CD4-positive, CD25-positive, alpha-beta regulatory T cell (primary cell): ENCODE measurements around the gene NPBWR2. TPM values are rescaled to one million over a fixed set of nuclear protein-coding genes. Genes with fewer than 3 reads are reported as not detected.

Experiments used
- ATAC-seq, 2 donors: fragments of 150-1000 bp; cut with Tn5 transposase; one replicate each; pipeline ENCODE4 v1.10.0; 2021; ENCODE audit warnings: low read depth in 2 of 2, moderate number of reproducible peaks in 2 of 2, moderate library complexity in 1 of 2
- DNase-seq, 3 donors: peaks; one replicate each; pipeline versions ENCODE4 v3.0.0 to v3.0.0-alpha.2; 2012 to 2022; ENCODE audit warnings: mixed read lengths in 1 of 3
- H3K27ac ChIP-seq: one replicate; pipeline ENCODE4 v1.7.0; 2013; ENCODE audit warnings: mild to moderate bottlenecking, low read length; ENCODE audit not compliant: insufficient read depth, poor library complexity, severe bottlenecking
- H3K27me3 ChIP-seq: one replicate; pipeline ENCODE4 v1.7.0; 2013; ENCODE audit warnings: low read length; ENCODE audit not compliant: control insufficient read depth, insufficient read depth
- H3K36me3 ChIP-seq: one replicate; pipeline ENCODE4 v1.7.0; 2013; ENCODE audit warnings: mild to moderate bottlenecking, low read length, moderate library complexity; ENCODE audit not compliant: control insufficient read depth, insufficient read depth
- H3K4me1 ChIP-seq: 2 replicates; pipeline ENCODE4 v1.7.0; 2013; ENCODE audit warnings: mild to moderate bottlenecking, low read length; ENCODE audit not compliant: insufficient read depth, control insufficient read depth, poor library complexity, severe bottlenecking
- H3K4me3 ChIP-seq: one replicate; pipeline ENCODE4 v1.7.0; 2013; ENCODE audit warnings: low read depth, mild to moderate bottlenecking, low read length, moderate library complexity
- H3K9me3 ChIP-seq, 2 experiments: 1 replicate in 1 of 2; 2 replicates in 1 of 2; pipeline ENCODE4 v1.7.0; 2013; ENCODE audit warnings: low read length in 2 of 2, mild to moderate bottlenecking in 1 of 2, moderate library complexity in 1 of 2; ENCODE audit not compliant: control insufficient read depth in 2 of 2
- H3K27ac Mint-ChIP-seq, 3 donors: one replicate each; pipeline ENCODE4 v1.8.0; 2020 to 2022; ENCODE audit warnings: mild to moderate bottlenecking in 3 of 3, mixed read lengths in 3 of 3, moderate library complexity in 2 of 3
- H3K27me3 Mint-ChIP-seq: one replicate; pipeline ENCODE4 v1.8.0; 2022; ENCODE audit warnings: mild to moderate bottlenecking, mixed read lengths
- H3K36me3 Mint-ChIP-seq: one replicate; pipeline ENCODE4 v1.8.0; 2020; ENCODE audit warnings: mixed read lengths
- H3K4me1 Mint-ChIP-seq, 4 donors: one replicate each; pipeline ENCODE4 v1.8.0; 2020 to 2022; ENCODE audit warnings: mixed read lengths in 4 of 4, mild to moderate bottlenecking in 1 of 4
- H3K4me3 Mint-ChIP-seq, 4 donors: one replicate each; pipeline ENCODE4 v1.8.0; 2020 to 2022; ENCODE audit warnings: mild to moderate bottlenecking in 4 of 4, mixed read lengths in 4 of 4, moderate library complexity in 3 of 4
- H3K9me3 Mint-ChIP-seq, 7 donors: one replicate each; pipeline ENCODE4 v1.8.0; 2020 to 2022; ENCODE audit warnings: mixed read lengths in 7 of 7, mild to moderate bottlenecking in 3 of 7, moderate library complexity in 2 of 7
- polyA plus RNA-seq, 4 donors: library from polyadenylated mRNA; unstranded; fragments of 300-500 nt; fragmentation: Illumina TruSeq; gene quantifications; one replicate each; pipeline ENCODE4 v1.2.3, GENCODE V29; 2021
- total RNA-seq: library from RNA; stranded (reverse); gene quantifications from one replicate; pipeline ENCODE4 v1.2.3, GENCODE V29; 2022

The NPBWR2 gene
- total and polyA plus RNA-seq, 5 donors from 2014 or later, result not detected

- H3K27ac ChIP-seq, result no peak overlapping the region
- H3K27me3 Mint-ChIP-seq, result peaks cover 27% of the 10 kb centered on the region
- peaks cover 4% of the 10 kb centered on the region for H3K27me3 ChIP-seq
- no peaks in the 10 kb centered on the region for H3K9me3 ChIP-seq
- H3K36me3 Mint-ChIP-seq, result no peaks in the 10 kb centered on the region
- H3K9me3 Mint-ChIP-seq, result peaks cover 0 to under 1% (median 0%) of the 10 kb centered on the region in 7 donors
- H3K4me3 Mint-ChIP-seq, result peak overlapping the region; percentile 64 to 94 (median 84)
- no peak overlapping the region for H3K4me3 ChIP-seq
- no peaks in the 10 kb centered on the region for H3K36me3 ChIP-seq
- H3K4me1 ChIP-seq, result peaks cover 57% of the 10 kb centered on the region
- no peak overlapping the region for H3K27ac Mint-ChIP-seq
- H3K4me1 Mint-ChIP-seq, result peaks cover 0 to 44% (median 12%) of the 10 kb centered on the region in 4 donors
- ATAC-seq (no peak), DNase-seq (no peak)
Observed at GRCh38 chr20:64081624-64081964, 25.8 kb downstream of the NPBWR2 start.

GRCh38 chr20:64080813-64081623 is 26.3 kb downstream of the NPBWR2 start:
- Histone ChIP-seq H3K4me1 (peaks cover 62% of the 10 kb centered on the region), H3K36me3 (peaks cover 2% of the 10 kb centered on the region), H3K4me3 (no peak overlapping the region), H3K27ac (peak overlapping the region; percentile 68), H3K9me3 (no peaks in the 10 kb centered on the region), H3K27me3 (peaks cover 4% of the 10 kb centered on the region)
- H3K27me3 Mint-ChIP-seq, result peaks cover 27% of the 10 kb centered on the region
- H3K27ac Mint-ChIP-seq, result peak overlapping the region in 2 of 3 donors; percentile 75 to 90
- H3K4me1 Mint-ChIP-seq, result peaks cover 0 to 50% (median 12%) of the 10 kb centered on the region in 4 donors
- DNase-seq, result no peak
- H3K36me3 Mint-ChIP-seq, result no peaks in the 10 kb centered on the region
- H3K9me3 Mint-ChIP-seq, result no peaks in the 10 kb centered on the region
- peak overlapping the region; percentile 83 to 94 (median 88) for H3K4me3 Mint-ChIP-seq
- no peak for ATAC-seq

- H3K27me3 ChIP-seq, result peaks cover 1% of the 10 kb centered on the region
- H3K9me3 ChIP-seq, result no peaks in the 10 kb centered on the region
- DNase-seq, result peak in 1 of 3 donors; percentile 57
- H3K27ac ChIP-seq, result peak within 1 kb of the TSS; percentile 68
- H3K27ac Mint-ChIP-seq, result peak within 1 kb of the TSS; percentile 75 to 98 (median 90)
- H3K36me3 ChIP-seq, result peaks cover 3% of the 10 kb centered on the region
- H3K4me3 ChIP-seq, result peak within 1 kb of the TSS; percentile 78
- H3K4me1 Mint-ChIP-seq, result peaks cover 0 to 53% (median 12%) of the 10 kb centered on the region in 4 donors
- peaks cover 62% of the 10 kb centered on the region for H3K4me1 ChIP-seq
- H3K27me3 Mint-ChIP-seq, result peaks cover 23% of the 10 kb centered on the region
- peak within 1 kb of the TSS; percentile 92 to 98 (median 96) for H3K4me3 Mint-ChIP-seq
- H3K36me3 Mint-ChIP-seq, result no peaks in the 10 kb centered on the region
- H3K9me3 Mint-ChIP-seq, result no peaks in the 10 kb centered on the region
- ATAC-seq, result peak; percentile 23 to 32
Observed at GRCh38 chr20:64080013-64080812, 27.2 kb downstream of the NPBWR2 start, which contains the start of gene OPRL1. OPRL1 (plus strand) TSS chr20:64080082; CDS start chr20:64092721, 12,639 bp downstream.

- no peaks in the 10 kb centered on the region for H3K9me3 Mint-ChIP-seq
- H3K27ac Mint-ChIP-seq, result peak within 1 kb of the TSS; percentile 78 to 98 (median 90)
- Histone ChIP-seq H3K27ac (peak within 1 kb of the TSS; percentile 68), H3K4me1 (peaks cover 60% of the 10 kb centered on the region), H3K9me3 (no peaks in the 10 kb centered on the region), H3K27me3 (no peaks in the 10 kb centered on the region), H3K4me3 (peak within 1 kb of the TSS; percentile 78), H3K36me3 (peaks cover 8% of the 10 kb centered on the region)
- H3K4me3 Mint-ChIP-seq, result peak within 1 kb of the TSS; percentile 92 to 98 (median 96)
- H3K36me3 Mint-ChIP-seq, result no peaks in the 10 kb centered on the region
- ATAC-seq, result peak; percentile 26 to 30
- peaks cover 15% of the 10 kb centered on the region for H3K27me3 Mint-ChIP-seq
- peaks cover 0 to 52% (median 12%) of the 10 kb centered on the region in 4 donors for H3K4me1 Mint-ChIP-seq
- DNase-seq, result peak; percentile 68 to 86 (median 69)
Observed at GRCh38 chr20:64079273-64080012, 27.9 kb downstream of the NPBWR2 start, which contains the start of gene RGS19. RGS19 (minus strand) TSS chr20:64079518; CDS start chr20:64076886, 2,632 bp downstream.

- H3K9me3 Mint-ChIP-seq, result no peaks in the 10 kb centered on the region
- H3K27me3 Mint-ChIP-seq, result peaks cover 12% of the 10 kb centered on the region
- H3K27ac Mint-ChIP-seq, result peak overlapping the region in 2 of 3 donors; percentile 82 to 98
- H3K4me1 ChIP-seq, result peaks cover 55% of the 10 kb centered on the region
- peak overlapping the region; percentile 92 to 98 (median 96) for H3K4me3 Mint-ChIP-seq
- peaks cover 0 to 50% (median 11%) of the 10 kb centered on the region in 4 donors for H3K4me1 Mint-ChIP-seq
- H3K27ac ChIP-seq, result peak overlapping the region; percentile 68
- H3K36me3 Mint-ChIP-seq, result no peaks in the 10 kb centered on the region
- ATAC-seq (no peak), DNase-seq (no peak)
- H3K4me3 ChIP-seq, result peak overlapping the region; percentile 78
- H3K9me3 ChIP-seq, result no peaks in the 10 kb centered on the region
- no peaks in the 10 kb centered on the region for H3K27me3 ChIP-seq
- H3K36me3 ChIP-seq, result peaks cover 13% of the 10 kb centered on the region
Observed at GRCh38 chr20:64078934-64079272, 28.5 kb downstream of the NPBWR2 start.

- Mint-ChIP-seq H3K4me1 (peaks cover 0 to 47% (median 11%) of the 10 kb centered on the region in 4 donors), H3K36me3 (peaks cover 3% of the 10 kb centered on the region), H3K27me3 (peaks cover 12% of the 10 kb centered on the region), H3K27ac (peak overlapping the region; percentile 56 to 91 (median 78)), H3K9me3 (no peaks in the 10 kb centered on the region), H3K4me3 (peak overlapping the region; percentile 92 to 98 (median 96))
- Histone ChIP-seq H3K4me1 (peaks cover 47% of the 10 kb centered on the region), H3K9me3 (no peaks in the 10 kb centered on the region), H3K27ac (peak overlapping the region; percentile 68), H3K27me3 (no peaks in the 10 kb centered on the region), H3K4me3 (peak overlapping the region; percentile 78), H3K36me3 (peaks cover 18% of the 10 kb centered on the region)
- ATAC-seq, result peak; percentile 77 to 80
- peak; percentile 52 to 95 (median 76) for DNase-seq
Observed at GRCh38 chr20:64077876-64078551, 29.4 kb downstream of the NPBWR2 start.

GRCh38 chr20:64077541-64077875 is 29.9 kb downstream of the NPBWR2 start:
- Histone ChIP-seq H3K36me3 (peaks cover 20% of the 10 kb centered on the region), H3K9me3 (no peaks in the 10 kb centered on the region), H3K27me3 (no peaks in the 10 kb centered on the region), H3K4me1 (peaks cover 42% of the 10 kb centered on the region), H3K27ac (peak overlapping the region; percentile 68), H3K4me3 (peak overlapping the region; percentile 78)
- Mint-ChIP-seq H3K36me3 (peaks cover 3% of the 10 kb centered on the region), H3K27ac (peak overlapping the region; percentile 56 to 91 (median 78)), H3K4me1 (peaks cover 0 to 43% (median 11%) of the 10 kb centered on the region in 4 donors), H3K27me3 (peaks cover 11% of the 10 kb centered on the region), H3K9me3 (no peaks in the 10 kb centered on the region), H3K4me3 (peak overlapping the region; percentile 92 to 98 (median 96))
- ATAC-seq (peak in 1 of 2 donors; percentile 1), DNase-seq (no peak)
